H1 (cell line): Measurements from ENCODE around the gene CLDN7. TPM values are rescaled to one million over a fixed set of nuclear protein-coding genes. Genes with fewer than 3 reads are reported as not detected.

Experiments used
- CTCF ChIA-PET: fragments of 300-600 bp; sonication (Branson Sonifier 250); formaldehyde crosslinking; loops from one replicate; lab custom pipeline; 2021; ENCODE audit not compliant: partially characterized antibody; lab: Charles Lee
- POLR2A ChIA-PET: fragments of 300-600 bp; sonication (Branson Sonifier 250); formaldehyde crosslinking; loops from one replicate; lab custom pipeline; 2021; ENCODE audit warnings: inconsistent platforms; ENCODE audit not compliant: partially characterized antibody; lab: Charles Lee
- DNase-seq, 2 experiments: peaks; one replicate each; pipeline versions ENCODE4 v3.0.0 to v3.0.0-alpha.2; 2010 to 2022; ENCODE audit warnings: low spot score in 2 of 2, low read depth in 1 of 2, mixed read lengths in 1 of 2
- FAIRE-seq: peaks from 2 replicates; lab custom pipeline; 2011; peaks lifted over from hg19 to GRCh38; lab: Jason Lieb, UNC
- H2AFZ ChIP-seq: 2 replicates; pipeline ENCODE4 v1.8.1; 2012; ENCODE audit warnings: low read length, inconsistent platforms
- H2AK5ac ChIP-seq: 2 replicates; pipeline ENCODE4 v1.6.1; 2013; ENCODE audit warnings: low read depth, low read length
- H2BK120ac ChIP-seq: replicated peaks from 2 replicates; pipeline ENCODE3; 2013; ENCODE audit warnings: low read depth, low read length, inconsistent platforms
- H2BK12ac ChIP-seq: 2 replicates; pipeline ENCODE4 v1.6.1; 2013; ENCODE audit warnings: low read depth, low read length
- H2BK15ac ChIP-seq: 2 replicates; pipeline ENCODE4 v1.6.1; 2013; ENCODE audit warnings: low read length
- H2BK20ac ChIP-seq: 2 replicates; pipeline ENCODE4 v1.6.1; 2013; ENCODE audit warnings: low read length
- H2BK5ac ChIP-seq: 2 replicates; pipeline ENCODE4 v1.6.1; 2013; ENCODE audit warnings: low read depth, low read length
- H3K14ac ChIP-seq: 2 replicates; pipeline ENCODE4 v1.6.1; 2013; ENCODE audit warnings: inconsistent platforms; ENCODE audit not compliant: insufficient read length
- H3K18ac ChIP-seq: 2 replicates; pipeline ENCODE4 v1.6.1; 2013; ENCODE audit warnings: low read length; ENCODE audit errors: extremely low read depth
- H3K23ac ChIP-seq: 2 replicates; pipeline ENCODE4 v1.6.1; 2013; ENCODE audit warnings: inconsistent platforms; ENCODE audit not compliant: insufficient read length
- H3K23me2 ChIP-seq: 2 replicates; pipeline ENCODE4 v1.6.1; 2013; ENCODE audit warnings: low read depth, low read length
- H3K27ac ChIP-seq: 2 replicates; pipeline ENCODE4 v1.6.1; 2011; ENCODE audit warnings: low read depth, low read length, inconsistent platforms
- H3K27me3 ChIP-seq, 4 experiments: replicated peaks in 1 of 4; 1 replicate in 1 of 4; 2 replicates in 3 of 4; pipeline versions ENCODE4 v1.6.1 to v1.8.1; 2011 to 2013; ENCODE audit warnings: low read length in 3 of 4, mild to moderate bottlenecking in 3 of 4, inconsistent platforms in 2 of 4, mixed read lengths in 2 of 4, moderate library complexity in 1 of 4; ENCODE audit not compliant: control insufficient read depth in 3 of 4, insufficient read depth in 3 of 4; ENCODE audit errors: extremely low read depth in 1 of 4
- H3K36me3 ChIP-seq, 4 experiments: 2 replicates each; pipeline versions ENCODE4 v1.6.1 to v1.8.1; 2011 to 2013; ENCODE audit warnings: mild to moderate bottlenecking in 4 of 4, low read length in 3 of 4, moderate library complexity in 2 of 4, control low read depth in 1 of 4, inconsistent platforms in 1 of 4; ENCODE audit not compliant: insufficient read depth in 4 of 4, control insufficient read depth in 2 of 4
- H3K4ac ChIP-seq: replicated peaks from 2 replicates; pipeline ENCODE3; 2013; ENCODE audit warnings: low read length, low read depth, mixed read lengths, inconsistent platforms; ENCODE audit not compliant: insufficient read length
- H3K4me1 ChIP-seq, 4 experiments: replicated peaks in 1 of 4; 1 replicate in 1 of 4; 2 replicates in 3 of 4; pipeline versions ENCODE4 v1.6.1 to v1.8.1; 2011 to 2013; ENCODE audit warnings: low read length in 3 of 4, inconsistent platforms in 2 of 4, mixed read lengths in 1 of 4; ENCODE audit not compliant: insufficient read depth in 4 of 4, control insufficient read depth in 3 of 4
- H3K4me2 ChIP-seq, 2 experiments: 2 replicates each; pipeline versions ENCODE4 v1.6.1 to v1.8.1; 2011 to 2013; ENCODE audit warnings: low read depth in 2 of 2, low read length in 2 of 2, control low read depth in 1 of 2, inconsistent platforms in 1 of 2, mild to moderate bottlenecking in 1 of 2; ENCODE audit not compliant: insufficient read depth in 1 of 2
- H3K4me3 ChIP-seq, 4 experiments: fragments of 200-600, 300-600 bp in 1 of 4; sonication (generic), shearing (Covaris generic), sonication (Bioruptor Twin) in 1 of 4; 2 replicates each; pipeline versions ENCODE4 v1.5.1 to v1.8.1; 2011 to 2016; ENCODE audit warnings: low read length in 4 of 4, low read depth in 3 of 4, control low read depth in 2 of 4, inconsistent platforms in 2 of 4, mild to moderate bottlenecking in 2 of 4, mixed read lengths in 1 of 4, moderate library complexity in 1 of 4; ENCODE audit not compliant: insufficient read depth in 2 of 4; ENCODE audit errors: extremely low read depth in 1 of 4
- H3K56ac ChIP-seq: replicated peaks from 2 replicates; pipeline ENCODE3; 2013; ENCODE audit warnings: low read depth, mild to moderate bottlenecking, mixed read lengths, low read length, inconsistent platforms; ENCODE audit not compliant: insufficient read length
- H3K79me1 ChIP-seq: 2 replicates; pipeline ENCODE4 v1.6.1; 2013; ENCODE audit warnings: low read depth, low read length, control low read depth
- H3K79me2 ChIP-seq, 2 experiments: 2 replicates each; pipeline versions ENCODE4 v1.6.1 to v1.8.1; 2012 to 2013; ENCODE audit warnings: low read length in 2 of 2, mild to moderate bottlenecking in 2 of 2, inconsistent platforms in 1 of 2; ENCODE audit not compliant: insufficient read depth in 2 of 2, control insufficient read depth in 1 of 2
- H3K9ac ChIP-seq, 4 experiments: replicated peaks in 1 of 4; 1 replicate in 1 of 4; 2 replicates in 3 of 4; pipeline versions ENCODE4 v1.6.1 to v1.8.1; 2011 to 2013; ENCODE audit warnings: low read depth in 3 of 4, low read length in 3 of 4, control low read depth in 2 of 4, mild to moderate bottlenecking in 2 of 4, moderate library complexity in 2 of 4, inconsistent platforms in 1 of 4; ENCODE audit errors: extremely low read depth in 1 of 4
- H3K9me3 ChIP-seq, 2 experiments: 2 replicates each; pipeline versions ENCODE4 v1.6.1 to v1.8.1; 2012 to 2013; ENCODE audit warnings: mild to moderate bottlenecking in 2 of 2, moderate library complexity in 2 of 2, control low read depth in 1 of 2, inconsistent platforms in 1 of 2, low read depth in 1 of 2, low read length in 1 of 2, mixed read lengths in 1 of 2; ENCODE audit not compliant: insufficient read depth in 2 of 2
- H4K20me1 ChIP-seq, 2 experiments: replicated peaks in 1 of 2; 2 replicates each; pipeline versions ENCODE3 to v1.8.1; 2011 to 2013; ENCODE audit warnings: inconsistent platforms in 2 of 2, low read length in 2 of 2, mild to moderate bottlenecking in 1 of 2; ENCODE audit not compliant: insufficient read depth in 2 of 2, control insufficient read depth in 1 of 2
- H4K5ac ChIP-seq: 2 replicates; pipeline ENCODE4 v1.6.1; 2013; ENCODE audit warnings: low read length, low read depth, mixed read lengths, inconsistent platforms; ENCODE audit not compliant: insufficient read length
- H4K8ac ChIP-seq: 2 replicates; pipeline ENCODE4 v1.8.0; 2013; ENCODE audit warnings: mild to moderate bottlenecking, moderate library complexity, low read length, inconsistent platforms; ENCODE audit not compliant: insufficient read depth; ENCODE audit errors: extremely low read depth
- H4K91ac ChIP-seq: replicated peaks from 2 replicates; pipeline ENCODE3; 2013; ENCODE audit warnings: low read length, mixed read lengths, inconsistent platforms; ENCODE audit not compliant: insufficient read length
- ASH2L ChIP-seq: fragments of 200-600, 300-600 bp; sonication (generic); IDR thresholded peaks from one replicate; pipeline ENCODE4 v1.7.1; 2017; ENCODE audit warnings: low read length
- CBX5 ChIP-seq: fragments of 300-800, 300-1000 bp; sonication (generic); IDR thresholded peaks from 2 replicates; pipeline ENCODE4 v1.7.1; 2016; ENCODE audit warnings: antibody characterized with exemption, low read length, low read depth
- EP300 ChIP-seq, 2 experiments: IDR thresholded peaks; 1 replicate in 1 of 2; 2 replicates in 1 of 2; pipeline ENCODE4 v1.6.1; 2011 to 2012; ENCODE audit warnings: low read depth in 2 of 2, low read length in 2 of 2, mild to moderate bottlenecking in 2 of 2, borderline replicate concordance in 1 of 2, inconsistent platforms in 1 of 2, moderate library complexity in 1 of 2
- SIX5 ChIP-seq: IDR thresholded peaks from 2 replicates; pipeline ENCODE4 v1.6.1; 2011; ENCODE audit warnings: mild to moderate bottlenecking, low read depth, low read length
- ZNF274 ChIP-seq: IDR thresholded peaks from 2 replicates; pipeline ENCODE4 v1.7.0; 2012; ENCODE audit warnings: low read length, borderline replicate concordance; ENCODE audit errors: extremely low read depth
- WGBS, 2 experiments: shearing (Covaris generic) in 1 of 2; methylation state at CpG; one replicate each; pipeline versions ENCODE4 v1.1.6 to v1.1.7; 2013 to 2015; ENCODE audit warnings: low lambda C conversion rate in 2 of 2, mixed read lengths in 2 of 2, inconsistent platforms in 1 of 2, low coverage in 1 of 2, missing lambda C conversion rate in 1 of 2; ENCODE audit not compliant: insufficient replicate concordance in 2 of 2, insufficient coverage in 1 of 2, insufficient read length in 1 of 2; ENCODE audit errors: extremely low coverage in 1 of 2, missing lambda C conversion rate in 1 of 2; 5-methylcytosine and 5-hydroxymethylcytosine counted together
- polyA plus RNA-seq, 7 experiments: library from polyadenylated mRNA; depleted of rRNA in 3 of 7; stranded (reverse) in 5 of 7; unstranded in 2 of 7; fragments of >200 nt in 5 of 7; fragments of 200-250 nt in 2 of 7; gene quantifications; 1 replicate in 5 of 7; 2 replicates in 1 of 7; 4 replicates in 1 of 7; pipeline versions ENCODE4 v1.2.1 to v1.2.3, GENCODE V29; 2011 to 2013; ENCODE audit warnings: missing spikeins in 2 of 7, mixed read lengths in 2 of 7
- total RNA-seq: library from RNA; stranded (reverse); fragmentation: NEBNext Ultra II Directional; extraction: Animal tissue kit (Norgen Biotek cat#: 25700); gene quantifications from 2 replicates; pipeline ENCODE4 v1.2.1, GENCODE V29; 2021
- TF ChIP-seq, protein P1 (sequence below), 3 experiments: IDR thresholded peaks; 1 replicate in 2 of 3; 2 replicates in 1 of 3; pipeline versions ENCODE4 v1.5.1 to v1.6.1; 2011; ENCODE audit warnings: low read length in 3 of 3, mild to moderate bottlenecking in 3 of 3, inconsistent platforms in 2 of 3, low read depth in 1 of 3, moderate library complexity in 1 of 3; ENCODE audit not compliant: insufficient read depth in 1 of 3; ENCODE audit errors: control extremely low read depth in 1 of 3
- TF ChIP-seq, protein P2 (sequence below): IDR thresholded peaks from 2 replicates; pipeline ENCODE4 v1.6.1; 2012; ENCODE audit warnings: inconsistent platforms

The CLDN7 gene
- total and polyA plus RNA-seq, 2 of the 8 experiments (the other 6 are each of a cell fraction or from before 2014, with no cell fraction given): 118 to 119 TPM

DNA sequence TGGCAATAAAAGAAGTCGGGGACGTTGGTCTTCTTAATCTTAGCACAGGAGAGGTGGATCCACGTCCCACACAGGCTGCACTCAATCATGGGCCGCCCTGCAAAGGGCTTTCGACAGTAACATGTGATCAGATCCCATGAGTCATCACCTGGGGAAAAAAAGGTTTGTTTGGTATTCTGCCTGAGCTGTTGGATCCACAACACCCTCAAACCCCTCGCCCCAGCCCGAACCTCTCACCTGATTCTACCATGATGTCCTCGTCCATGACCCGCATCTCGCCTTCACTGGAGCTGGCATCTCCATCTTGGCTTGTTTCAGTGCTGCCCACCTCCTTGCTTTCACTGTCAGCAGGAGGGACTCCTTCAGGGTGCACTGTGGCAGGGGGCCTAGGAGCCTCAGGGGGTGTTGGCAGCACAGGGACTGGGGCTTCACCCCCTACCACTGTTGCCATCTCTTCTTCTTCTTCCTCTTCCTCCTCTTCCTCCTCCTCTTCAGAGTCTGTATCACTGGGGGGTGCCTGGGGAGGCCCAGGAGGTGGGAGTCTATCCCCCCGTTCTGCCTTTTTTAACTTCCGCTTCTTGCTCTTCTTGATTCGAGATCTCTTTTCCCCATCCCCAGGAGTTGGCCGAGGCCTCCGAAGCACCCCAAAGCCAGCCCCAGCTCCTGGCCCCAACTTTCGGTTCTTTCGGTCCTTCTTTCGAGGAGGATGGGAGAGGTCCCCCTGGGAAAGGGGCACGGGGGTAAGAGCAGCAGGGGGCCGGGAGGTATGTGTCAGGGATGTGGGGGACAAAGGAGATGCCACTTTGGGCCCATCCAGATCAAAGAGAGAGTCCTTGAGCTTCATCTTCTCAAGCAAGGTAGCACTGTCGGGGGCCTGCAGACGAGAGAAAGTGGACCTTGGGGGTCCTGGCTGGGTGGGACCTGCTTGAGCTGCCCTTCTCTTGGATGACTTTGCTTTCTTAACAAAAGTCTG lies 26.3 kb downstream of the CLDN7 start:
- no peak overlapping the region for H2BK15ac ChIP-seq
- H3K4me1 ChIP-seq: peaks cover 4 to 22% (median 9%) of the 10 kb centered on the region in 4 experiments
- 90% methylated on average over 22 of the region's 22 CpGs; no CpG with 5 or more reads in 1 of the 2 experiments for WGBS, 2 experiments
- no peak overlapping the region for H3K4me2 ChIP-seq
- H2BK20ac ChIP-seq: no peak overlapping the region
- H3K18ac ChIP-seq: no peak overlapping the region
- H2AK5ac ChIP-seq: no peak overlapping the region
- H4K5ac ChIP-seq: no peak overlapping the region
- peaks cover 13 to 68% of the 10 kb centered on the region in 2 experiments for H3K79me2 ChIP-seq
- DNase-seq (no peak), FAIRE-seq (no peak)
- H3K14ac ChIP-seq: no peak overlapping the region
- no peak overlapping the region for H4K91ac ChIP-seq
- no peak overlapping the region for H2AFZ ChIP-seq
- no peak overlapping the region for H2BK12ac ChIP-seq
- H3K27ac ChIP-seq: no peak overlapping the region
- peak overlapping the region; percentile 82; the same call in 1 of the 2 replicates for H4K8ac ChIP-seq
- no peaks in the 10 kb centered on the region for H3K27me3 ChIP-seq
- CTCF ChIA-PET: interaction anchor here (0.7 to 6.4 kb wide), 4 partner anchors 15 to 214 kb away, joined by 3 to 46 read pairs (median 4); partner anchors contain the start of genes ACADVL and DLG4
- no peak overlapping the region for H3K9ac ChIP-seq
- H3K4ac ChIP-seq: no peak overlapping the region
- H3K23ac ChIP-seq: no peak overlapping the region
- no peak overlapping the region for H3K56ac ChIP-seq
- no peak overlapping the region for H2BK120ac ChIP-seq
- peaks cover 3% of the 10 kb centered on the region; the same call in 1 of the 2 replicates for H3K23me2 ChIP-seq
- no peaks in the 10 kb centered on the region for H3K9me3 ChIP-seq
- peaks cover 11% of the 10 kb centered on the region for H3K79me1 ChIP-seq
- H3K4me3 ChIP-seq: no peak overlapping the region
- H3K36me3 ChIP-seq: peaks cover 15 to 35% (median 22%) of the 10 kb centered on the region in 4 experiments; a peak in 6 of 8 replicates
- H2BK5ac ChIP-seq: no peak overlapping the region
- POLR2A ChIA-PET: interaction anchor here (0.8 to 19.7 kb wide), 13 partner anchors 8 to 353 kb away, joined by 3 to 386 read pairs (median 11); partner anchors contain the start of genes ACADVL, CLDN7, CTDNEP1 and DLG4
- H4K20me1 ChIP-seq: peaks cover 17 to 28% of the 10 kb centered on the region in 2 experiments
- TF ChIP-seq EP300 (IDR thresholded peaks at IDR 0.05; ENCODE audit: borderline replicate concordance in 1 of 2, low read depth in 2 of 2, low read length in 2 of 2): no peak
- TF ChIP-seq, protein P1, sequence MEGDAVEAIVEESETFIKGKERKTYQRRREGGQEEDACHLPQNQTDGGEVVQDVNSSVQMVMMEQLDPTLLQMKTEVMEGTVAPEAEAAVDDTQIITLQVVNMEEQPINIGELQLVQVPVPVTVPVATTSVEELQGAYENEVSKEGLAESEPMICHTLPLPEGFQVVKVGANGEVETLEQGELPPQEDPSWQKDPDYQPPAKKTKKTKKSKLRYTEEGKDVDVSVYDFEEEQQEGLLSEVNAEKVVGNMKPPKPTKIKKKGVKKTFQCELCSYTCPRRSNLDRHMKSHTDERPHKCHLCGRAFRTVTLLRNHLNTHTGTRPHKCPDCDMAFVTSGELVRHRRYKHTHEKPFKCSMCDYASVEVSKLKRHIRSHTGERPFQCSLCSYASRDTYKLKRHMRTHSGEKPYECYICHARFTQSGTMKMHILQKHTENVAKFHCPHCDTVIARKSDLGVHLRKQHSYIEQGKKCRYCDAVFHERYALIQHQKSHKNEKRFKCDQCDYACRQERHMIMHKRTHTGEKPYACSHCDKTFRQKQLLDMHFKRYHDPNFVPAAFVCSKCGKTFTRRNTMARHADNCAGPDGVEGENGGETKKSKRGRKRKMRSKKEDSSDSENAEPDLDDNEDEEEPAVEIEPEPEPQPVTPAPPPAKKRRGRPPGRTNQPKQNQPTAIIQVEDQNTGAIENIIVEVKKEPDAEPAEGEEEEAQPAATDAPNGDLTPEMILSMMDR (IDR thresholded peaks at IDR 0.05; ENCODE audit: control extremely low read depth in 1 of 3, insufficient read depth in 1 of 3, low read depth in 1 of 3, low read length in 3 of 3): no peak
- TF ChIP-seq CBX5: no peak
- no peak for TF ChIP-seq ASH2L
- TF ChIP-seq ZNF274: no peak
- TF ChIP-seq, protein P2, sequence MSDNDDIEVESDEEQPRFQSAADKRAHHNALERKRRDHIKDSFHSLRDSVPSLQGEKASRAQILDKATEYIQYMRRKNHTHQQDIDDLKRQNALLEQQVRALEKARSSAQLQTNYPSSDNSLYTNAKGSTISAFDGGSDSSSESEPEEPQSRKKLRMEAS: no peak
- TF ChIP-seq SIX5: no peak
